Subcutaneous adipose tissue (tissue), 4 donors: Measurements from ENCODE around the gene KLF9. TPM values are rescaled to one million over a fixed set of nuclear protein-coding genes. Genes with fewer than 3 reads are reported as not detected.

ENCODE experiments used
- CTCF ChIP-seq: fragments of 450-650 bp; IDR thresholded peaks from one replicate; pipeline ENCODE4 v1.5.1; 2016; ENCODE audit warnings: low read depth, mild to moderate bottlenecking, control low read depth, antibody characterized with exemption, moderate library complexity
- total RNA-seq, 4 donors: library from RNA; depleted of rRNA; stranded (reverse); fragments of >200 nt; gene quantifications; one replicate each; pipeline ENCODE4 v1.1.0, GENCODE V29; 2016

KLF9 gene
- total RNA-seq, 4 donors from 2014 or later = 72.8 to 240 (median 171) TPM

- TF ChIP-seq CTCF = no peak
Observed at GRCh38 chr9:70413464-70413798, 1.0 kb downstream of the KLF9 start.

GRCh38 chr9:70412832-70413463 is 1.5 kb downstream of the KLF9 start:
- no peak for TF ChIP-seq CTCF

- no peak for TF ChIP-seq CTCF
Observed at GRCh38 chr9:70411930-70412831, 2.3 kb downstream of the KLF9 start.

DNA sequence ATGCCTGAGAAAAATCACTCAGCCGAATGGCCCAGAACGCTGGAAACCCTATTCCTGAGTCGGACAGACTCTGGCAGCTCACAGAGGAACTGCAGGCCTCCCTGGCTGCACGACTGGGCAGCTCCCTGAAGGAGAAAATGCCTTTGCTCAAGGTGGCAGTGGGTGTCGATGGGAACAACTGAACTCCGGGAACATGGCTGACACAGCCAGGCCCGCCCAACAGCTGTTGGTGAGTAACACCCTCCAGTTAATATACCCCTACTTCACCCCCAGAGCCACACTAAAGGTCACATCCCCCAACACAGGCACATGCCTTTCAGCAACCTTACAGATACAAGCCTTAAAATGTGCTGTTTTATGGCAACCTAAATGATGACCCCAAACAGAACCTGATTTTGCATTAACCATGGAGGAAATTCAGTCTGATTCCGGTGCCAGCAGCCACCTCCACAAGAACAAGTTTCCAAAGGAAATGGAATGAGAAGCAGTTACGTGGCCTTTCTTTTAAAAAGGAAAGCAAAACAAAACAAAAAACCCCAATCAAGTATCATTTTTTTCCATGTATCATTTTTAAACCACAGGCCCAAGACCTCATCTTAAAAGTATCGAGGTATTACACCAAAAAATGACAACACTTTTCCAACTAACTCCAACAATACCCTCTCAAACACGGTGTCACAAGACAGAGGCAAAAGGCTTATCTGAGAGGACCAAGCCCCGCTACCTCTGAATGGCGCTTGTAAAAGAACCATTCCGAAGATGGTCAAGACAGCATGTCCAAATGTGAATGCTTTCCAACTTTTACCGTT is 3.1 kb downstream of the KLF9 start:
- TF ChIP-seq CTCF = no peak

GRCh38 chr9:70410368-70410767 is 4.1 kb downstream of the KLF9 start:
- no peak for TF ChIP-seq CTCF

DNA sequence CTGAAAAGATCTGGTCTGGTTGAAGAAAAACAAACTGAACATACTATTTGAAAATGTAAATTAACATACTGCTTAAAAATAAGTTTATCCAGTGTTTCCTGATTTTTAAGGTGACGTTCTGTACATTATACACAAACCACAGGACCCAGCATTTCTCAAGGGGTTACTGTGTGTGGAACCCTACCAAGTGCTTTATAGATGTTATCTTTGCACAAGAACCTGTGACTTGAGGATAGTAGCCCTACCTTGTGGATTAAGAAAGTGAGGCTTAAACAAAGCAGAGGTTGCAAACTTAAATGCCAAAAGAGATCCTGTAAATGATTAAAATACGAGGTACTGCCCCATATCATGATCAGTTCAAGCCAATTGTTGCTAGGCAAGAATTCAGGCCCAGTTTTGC is 4.7 kb downstream of the KLF9 start:
- no peak for TF ChIP-seq CTCF

- TF ChIP-seq CTCF = no peak
Observed at GRCh38 chr9:70409280-70409679, 5.2 kb downstream of the KLF9 start.
